Activated CD4-positive, alpha-beta T cell treated with anti-CD3 and anti-CD28 coated beads, Interleukin-2, amount 50 U/mL, for 1 hour (primary cell): ENCODE results near the gene NUP153.
A peak's percentile ranks its signal among the peaks of the same experiment; 100 is the strongest.

ENCODE experiments used
- DNase-seq: peaks from one replicate; pipeline ENCODE4 v3.0.0-alpha.2; 2020

NUP153 gene

GRCh38 chr6:17656092-17656491 is 50.6 kb downstream of the NUP153 start:
- no peak for DNase-seq

DNA sequence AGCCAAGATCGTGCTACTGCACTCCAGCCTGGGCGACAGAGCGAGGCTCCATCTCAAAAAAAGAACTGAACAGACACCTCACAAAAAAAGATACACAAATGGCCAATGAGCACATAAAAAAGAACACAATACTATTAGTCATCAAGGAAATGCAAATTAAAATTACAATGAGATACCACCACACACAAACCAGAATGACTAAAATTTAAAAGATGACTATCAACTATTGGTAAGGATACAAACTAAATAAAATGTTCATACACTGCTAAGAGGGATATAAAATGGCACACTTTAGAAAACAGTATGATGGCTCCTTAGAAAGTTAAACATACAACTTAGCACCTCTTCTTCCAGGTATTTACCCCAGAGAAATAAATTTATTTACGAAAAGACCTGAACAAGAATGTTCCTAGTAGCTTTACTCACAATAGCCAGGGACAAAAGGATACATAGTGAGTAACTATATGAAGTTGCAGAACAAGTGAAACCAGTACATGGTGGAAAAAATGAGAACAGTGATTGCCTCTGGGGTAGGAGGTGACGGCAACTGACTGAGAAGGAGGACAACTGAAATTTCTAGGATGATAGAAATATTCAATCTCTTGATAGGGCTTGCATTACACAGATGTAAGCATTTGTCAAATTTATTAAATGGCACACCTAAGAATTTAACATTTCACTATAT is 53.4 kb downstream of the NUP153 start:
- no peak for DNase-seq

- DNase-seq, result no peak
Observed at GRCh38 chr6:17650656-17651309, 55.9 kb downstream of the NUP153 start.

- DNase-seq, result no peak
Observed at GRCh38 chr6:17648745-17649144, 58.0 kb downstream of the NUP153 start.

DNA sequence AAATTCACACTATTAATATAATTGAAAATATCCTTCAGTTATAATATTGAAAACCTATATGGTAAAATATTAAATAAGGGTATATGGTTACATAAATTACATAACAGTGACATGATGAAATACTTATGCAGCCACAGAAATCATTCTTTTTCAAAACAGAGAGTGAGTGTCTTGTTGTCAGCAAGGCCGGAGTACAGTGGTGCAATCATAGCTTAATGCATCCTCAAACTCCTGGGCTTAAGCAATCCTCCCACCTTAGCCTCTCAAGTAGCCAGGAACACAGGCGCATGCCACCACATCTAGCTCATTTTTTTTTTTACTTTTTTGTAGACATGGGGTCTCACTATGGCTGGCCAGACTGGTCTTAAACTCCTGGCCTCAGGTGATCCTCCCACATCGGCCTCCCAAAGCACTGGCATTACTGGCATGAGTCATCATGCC is 66.2 kb downstream of the NUP153 start:
- no peak for DNase-seq

GRCh38 chr6:17638212-17638715 is 68.5 kb downstream of the NUP153 start:
- DNase-seq, result no peak

DNA sequence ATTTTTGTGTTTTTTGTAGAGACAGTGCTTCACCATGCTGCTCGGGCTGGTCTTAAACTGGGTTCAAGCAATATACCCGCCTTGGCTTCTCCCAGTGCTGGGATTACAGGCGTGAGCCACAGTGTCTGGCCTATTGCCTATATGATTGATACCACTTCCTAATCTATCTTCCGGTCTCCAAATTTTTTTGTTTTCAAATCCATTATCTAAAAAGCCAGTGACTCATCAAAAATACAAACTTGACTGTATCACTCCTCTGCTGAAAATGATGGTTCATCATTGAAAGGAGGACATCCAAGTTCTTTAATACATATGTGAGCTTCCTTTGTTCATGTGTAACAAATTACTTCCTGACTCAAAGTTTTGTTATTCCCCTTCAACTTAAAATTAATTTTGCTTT is 71.2 kb downstream of the NUP153 start:
- DNase-seq, result no peak

DNA sequence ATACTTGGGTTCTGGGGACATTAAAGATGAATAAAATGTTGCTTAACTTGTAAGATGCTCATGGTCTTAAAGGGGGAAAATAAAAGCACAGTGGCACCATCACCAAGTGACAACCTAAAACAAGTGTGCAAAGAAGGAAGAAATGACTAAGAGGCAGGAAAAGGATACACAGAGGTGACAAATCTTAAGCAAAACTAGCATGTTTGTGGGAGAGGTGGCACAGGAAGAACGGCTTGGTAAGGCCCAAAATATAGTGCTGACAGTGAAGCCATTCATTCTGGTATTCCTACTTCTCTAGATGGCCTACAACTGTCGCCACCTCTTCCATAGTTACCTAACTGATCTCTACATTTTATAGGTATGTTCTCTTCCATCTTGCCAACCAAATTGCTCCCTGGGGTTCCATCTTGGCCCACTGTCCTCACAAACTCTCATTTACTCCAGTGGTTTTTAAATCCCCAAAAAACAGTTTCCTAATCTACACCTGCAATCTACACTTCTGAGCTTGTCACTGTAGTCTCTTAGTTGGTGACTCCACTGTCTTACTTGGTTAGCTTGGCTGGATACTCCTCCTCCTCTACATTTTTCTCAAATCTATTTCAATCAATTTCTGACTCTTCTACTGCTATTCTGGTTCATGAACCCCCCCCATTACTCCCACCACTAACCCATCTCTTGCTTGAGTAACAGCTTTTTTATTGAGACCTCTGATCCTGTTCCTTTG is 73.1 kb downstream of the NUP153 start:
- no peak for DNase-seq

- DNase-seq, result no peak
Observed at GRCh38 chr6:17632934-17633333, 73.8 kb downstream of the NUP153 start.

- no peak for DNase-seq
Observed at GRCh38 chr6:17630511-17631073, 76.1 kb downstream of the NUP153 start.

DNA sequence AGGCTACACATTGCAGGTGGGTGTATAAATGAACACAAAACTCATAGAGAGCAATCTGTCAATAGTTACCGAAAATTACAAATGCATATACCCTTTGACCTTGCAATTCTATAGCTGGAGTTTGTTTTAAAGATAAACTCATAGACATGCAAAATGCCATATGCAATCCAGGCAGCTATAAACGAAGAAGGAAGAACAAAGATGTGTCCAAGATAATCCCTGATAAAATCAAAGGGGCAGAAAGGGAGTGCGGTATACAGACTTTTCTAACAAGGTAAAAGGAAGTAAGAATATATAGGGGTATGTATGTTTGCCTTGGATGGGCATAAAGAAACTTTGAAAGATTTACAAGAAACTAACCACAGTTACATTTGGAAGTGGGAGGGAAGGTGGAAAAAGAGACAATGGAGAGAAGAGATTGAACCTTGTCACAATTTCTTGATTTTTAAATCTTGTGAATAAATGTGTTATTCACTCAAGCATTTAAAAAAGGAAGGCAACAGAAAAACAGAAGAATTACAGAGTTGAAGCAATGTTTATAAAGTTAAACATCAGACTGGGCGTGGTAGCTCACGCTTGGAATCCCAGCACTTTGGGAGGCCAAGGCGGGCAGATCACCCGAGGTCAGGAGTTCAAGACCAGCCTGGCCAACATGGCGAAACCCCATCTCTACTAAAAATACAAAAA is 76.8 kb downstream of the NUP153 start:
- no peak for DNase-seq

GRCh38 chr6:17628873-17629272 is 77.9 kb downstream of the NUP153 start:
- DNase-seq, result no peak

- DNase-seq, result no peak
Observed at GRCh38 chr6:17624396-17624795, 82.3 kb downstream of the NUP153 start.

- no peak for DNase-seq
Observed at GRCh38 chr6:17622144-17622543, 84.6 kb downstream of the NUP153 start.

- DNase-seq, result no peak
Observed at GRCh38 chr6:17621003-17621402, 85.7 kb downstream of the NUP153 start.

GRCh38 chr6:17615794-17616193 is 90.9 kb downstream of the NUP153 start:
- DNase-seq, result no peak

- no peak for DNase-seq
Observed at GRCh38 chr6:17612048-17612447, 94.7 kb downstream of the NUP153 start.

GRCh38 chr6:17610835-17611234 is 95.9 kb downstream of the NUP153 start:
- no peak for DNase-seq

- DNase-seq, result no peak
Observed at GRCh38 chr6:17606606-17607005, 100.1 kb downstream of the NUP153 start.

- DNase-seq, result no peak
Observed at GRCh38 chr6:17602888-17603287, 103.8 kb downstream of the NUP153 start.

GRCh38 chr6:17601386-17601703 is 105.4 kb downstream of the NUP153 start:
- DNase-seq, result no peak

DNA sequence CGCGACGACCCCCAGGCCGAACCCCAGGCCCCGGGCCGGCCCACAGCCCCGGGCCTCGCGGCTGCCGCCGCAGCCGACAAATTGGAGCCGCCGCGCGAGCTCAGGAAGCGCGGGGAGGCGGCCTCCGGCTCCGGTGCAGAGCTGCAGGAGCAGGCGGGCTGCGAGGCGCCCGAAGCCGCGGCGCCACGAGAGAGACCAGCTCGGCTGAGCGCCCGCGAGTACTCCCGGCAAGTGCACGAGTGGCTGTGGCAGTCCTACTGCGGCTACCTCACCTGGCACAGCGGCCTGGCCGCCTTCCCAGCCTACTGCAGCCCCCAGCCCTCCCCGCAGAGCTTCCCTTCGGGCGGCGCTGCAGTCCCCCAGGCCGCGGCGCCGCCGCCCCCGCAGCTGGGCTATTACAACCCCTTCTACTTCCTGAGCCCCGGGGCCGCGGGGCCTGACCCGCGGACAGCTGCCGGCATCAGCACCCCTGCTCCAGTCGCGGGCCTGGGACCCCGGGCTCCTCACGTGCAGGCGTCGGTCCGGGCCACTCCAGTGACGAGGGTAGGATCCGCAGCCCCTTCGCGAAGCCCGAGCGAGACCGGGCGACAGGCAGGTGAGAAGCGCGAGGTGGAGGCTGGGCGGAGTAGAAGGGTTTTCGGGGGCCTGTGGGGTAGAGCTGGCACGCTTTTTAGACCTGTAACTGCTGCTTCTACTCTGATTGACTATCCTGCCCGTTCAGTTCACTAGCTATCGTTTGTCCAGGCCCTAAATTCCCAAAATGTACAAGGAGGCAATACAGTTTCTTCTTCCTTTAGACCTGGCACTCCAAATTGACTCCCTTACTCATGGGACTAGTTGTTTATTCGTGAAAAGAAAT is 106.0 kb downstream of the NUP153 start:
- DNase-seq, result peak; percentile 43
